Endometrial microvascular endothelial cells (primary cell): ENCODE results near the gene B4GALT1. TPM values are rescaled to one million over a fixed set of nuclear protein-coding genes. Genes with fewer than 3 reads are reported as not detected.

Experiments used
- in situ Hi-C: cut with HindIII; loops from 2 replicates; pipeline ENCODE4 v1.10.0; 2017; ENCODE audit warnings: low sequenced_read_pairs, low pct_unique_long_range_greater_than_20kb; ENCODE audit errors: inconsistent ontology term
- total RNA-seq: library from RNA; depleted of rRNA; stranded (reverse); fragments of >200 nt; gene quantifications from one replicate; pipeline ENCODE4 v1.2.3, GENCODE V29; 2015; ENCODE audit errors: inconsistent ontology term

The B4GALT1 gene
- total RNA-seq, 1 donor from 2014 or later, result 27.0 TPM

DNA sequence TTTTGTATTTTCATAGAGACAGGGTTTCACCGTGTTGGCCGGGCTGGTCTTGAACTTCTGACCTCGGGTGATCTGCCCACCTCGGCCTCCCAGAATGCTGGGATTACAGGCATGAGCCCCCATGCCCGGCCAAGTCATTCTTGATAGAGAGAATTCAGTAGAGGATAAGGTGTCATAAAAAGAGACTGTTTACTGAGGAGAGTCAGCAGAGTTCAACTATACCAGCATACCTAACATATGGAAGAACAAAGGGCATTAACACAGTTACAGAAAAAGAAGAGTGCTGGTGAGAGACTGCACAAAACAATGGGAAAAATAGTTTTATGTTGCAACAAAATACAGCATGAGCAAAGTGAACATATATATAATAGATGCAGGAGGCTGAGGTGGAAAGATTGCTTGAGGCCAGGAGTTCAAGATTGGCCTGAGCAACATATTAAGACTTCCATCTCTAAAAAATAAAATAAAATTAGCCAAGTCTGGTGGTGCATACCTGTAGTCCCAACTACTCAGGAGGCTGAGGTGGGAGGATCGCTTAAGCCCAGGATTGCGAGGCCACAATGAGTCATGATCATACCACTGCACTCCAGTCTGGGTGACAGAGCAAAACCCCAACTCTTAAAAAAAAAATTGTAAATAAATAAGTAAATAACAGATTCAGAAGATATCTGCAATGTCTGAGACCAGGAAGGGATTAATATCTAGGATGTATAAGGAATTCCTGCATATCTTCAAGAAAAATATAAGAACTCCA lies 19.5 kb downstream of the B4GALT1 start:
- in situ Hi-C loops, result no loop called here

DNA sequence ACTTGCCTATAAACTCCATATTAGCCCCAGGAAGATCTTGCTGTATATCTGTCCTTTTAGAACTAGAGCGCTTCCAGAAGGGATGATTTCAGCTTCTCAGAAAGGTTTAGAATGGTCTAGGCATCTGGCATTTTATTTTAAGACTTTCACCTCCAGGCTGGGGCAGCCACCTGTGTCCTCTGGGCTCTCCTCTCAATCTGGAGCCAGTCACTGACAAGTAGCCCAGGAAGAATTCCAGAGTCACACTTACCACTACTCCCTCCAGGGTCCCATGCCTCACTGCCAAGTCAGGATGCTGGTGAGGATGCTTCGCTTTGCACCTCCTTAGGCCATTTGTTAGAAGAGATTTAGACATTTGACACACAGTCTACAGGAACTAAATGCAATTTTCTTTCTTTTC lies 20.8 kb downstream of the B4GALT1 start:
- in situ Hi-C loops, result no loop called here

- in situ Hi-C loops, result no loop called here
Measured at GRCh38 chr9:33144551-33144950, 22.6 kb downstream of the B4GALT1 start.

DNA sequence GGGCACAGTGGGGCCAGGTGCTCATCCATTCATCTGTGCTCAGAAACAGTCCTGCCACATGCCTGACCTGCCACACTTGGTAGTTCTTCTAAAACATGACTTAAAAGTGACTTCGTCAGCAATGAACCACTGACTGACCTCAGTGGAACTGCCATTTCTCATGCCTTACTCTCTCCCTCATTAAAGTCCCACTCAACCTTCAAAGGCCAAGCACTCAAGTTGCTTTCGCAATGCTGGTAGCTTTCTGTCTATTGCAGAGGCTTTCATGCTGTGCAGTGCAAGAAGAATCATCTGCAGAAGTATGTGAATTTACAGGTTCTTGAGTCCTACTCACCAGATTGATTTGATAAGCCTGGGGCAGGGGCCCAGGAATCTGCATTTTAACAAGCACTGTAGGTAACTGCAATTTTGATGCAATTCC lies 23.9 kb downstream of the B4GALT1 start:
- in situ Hi-C loops, result no loop called here

DNA sequence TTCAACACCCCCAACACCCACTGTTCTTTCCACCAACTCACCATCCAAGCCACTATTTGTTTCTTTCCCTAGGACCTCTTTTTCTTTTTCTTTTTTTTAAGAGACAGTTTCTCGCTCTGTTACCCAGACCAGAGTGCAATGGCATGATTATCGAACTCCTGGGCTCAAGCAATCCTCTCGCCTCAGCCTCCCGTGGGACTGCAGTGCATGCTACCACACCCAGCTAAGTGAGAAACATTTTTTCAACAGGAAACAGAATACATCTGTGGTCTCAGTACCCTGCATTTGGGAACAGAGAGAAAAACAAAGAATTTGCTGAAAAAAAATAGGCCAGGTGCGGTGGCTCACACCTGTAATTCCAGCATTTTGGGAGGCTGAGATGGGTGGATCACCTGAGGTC lies 24.6 kb downstream of the B4GALT1 start:
- in situ Hi-C loops, result no loop called here

DNA sequence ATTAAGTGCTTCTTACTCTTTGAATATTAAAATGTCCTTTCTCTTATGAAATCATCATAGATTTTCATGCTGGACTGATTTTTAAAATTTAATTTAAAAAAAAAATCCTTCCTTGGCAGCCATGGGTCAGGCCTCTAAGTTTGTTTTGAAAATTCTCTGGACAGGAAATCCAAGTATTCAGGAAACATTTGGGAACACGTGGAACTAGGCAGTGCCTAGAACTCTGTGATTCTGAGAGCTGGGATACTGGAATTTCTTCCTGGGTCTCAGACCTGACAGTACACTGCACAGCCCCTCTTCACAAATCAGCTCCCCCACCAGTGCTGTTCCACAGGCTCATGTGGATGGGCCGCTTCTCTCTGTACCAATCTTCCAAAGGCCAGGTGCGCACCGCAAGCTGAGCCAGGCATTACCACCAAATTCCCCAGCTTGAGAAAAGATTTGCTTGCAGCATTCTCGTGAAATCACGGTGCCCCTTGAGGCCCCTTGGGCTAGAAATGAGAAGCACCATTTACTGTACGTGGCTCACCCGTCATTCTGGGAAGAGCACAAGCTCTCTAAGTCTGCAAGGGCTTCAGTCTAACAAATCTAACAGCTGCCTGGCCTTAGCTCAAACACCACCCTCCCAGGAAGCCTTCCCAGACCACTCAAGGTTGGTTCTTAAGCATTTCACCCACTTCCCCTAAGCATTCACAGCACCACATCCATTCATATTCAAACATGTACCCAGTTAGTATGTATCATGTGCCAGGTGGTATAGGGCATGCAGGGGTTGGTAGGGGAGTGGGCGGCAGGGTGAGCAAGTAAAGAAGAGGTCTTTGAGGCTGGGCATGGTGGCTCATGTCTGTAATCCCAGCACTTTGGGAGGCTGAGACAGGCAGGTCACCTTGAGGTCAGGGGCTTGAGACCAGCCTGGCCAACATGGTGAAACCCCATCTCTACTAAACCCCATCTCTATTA lies 26.5 kb downstream of the B4GALT1 start:
- in situ Hi-C loops, result no loop called here

GRCh38 chr9:33139421-33140228 lies 27.5 kb downstream of the B4GALT1 start:
- in situ Hi-C loops, result no loop called here

- in situ Hi-C loops, result no loop called here
Measured at GRCh38 chr9:33138768-33139167, 28.4 kb downstream of the B4GALT1 start.

GRCh38 chr9:33137781-33138264 lies 29.3 kb downstream of the B4GALT1 start:
- in situ Hi-C loops, result no loop called here

GRCh38 chr9:33136721-33137670 lies 30.1 kb downstream of the B4GALT1 start:
- in situ Hi-C loops, result no loop called here

DNA sequence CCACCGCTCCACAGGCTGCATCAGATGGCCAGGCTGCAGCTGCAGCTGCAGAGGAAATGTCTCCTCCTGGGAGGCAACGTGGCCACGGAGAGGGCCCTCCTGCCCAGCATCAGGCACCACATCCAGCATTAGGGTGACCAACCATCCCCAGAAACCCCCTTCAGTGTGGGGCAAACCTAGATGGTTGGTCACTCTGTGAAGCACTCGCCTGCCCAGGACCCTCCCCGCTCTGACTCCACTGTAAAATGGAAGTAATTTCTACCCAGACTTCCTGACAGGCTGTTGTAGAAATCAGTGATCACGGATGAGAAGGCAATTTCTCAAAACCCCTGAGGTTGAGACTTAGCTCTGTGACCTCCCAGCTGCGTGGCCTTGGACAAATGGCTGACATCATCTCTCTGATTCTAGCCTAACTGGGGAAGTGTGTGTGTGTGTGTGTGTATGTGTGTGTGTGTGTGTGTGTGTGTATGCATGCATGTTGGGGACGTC lies 31.6 kb downstream of the B4GALT1 start:
- in situ Hi-C loops, result no loop called here

- in situ Hi-C loops, result no loop called here
Measured at GRCh38 chr9:33135031-33135461, 32.1 kb downstream of the B4GALT1 start.

DNA sequence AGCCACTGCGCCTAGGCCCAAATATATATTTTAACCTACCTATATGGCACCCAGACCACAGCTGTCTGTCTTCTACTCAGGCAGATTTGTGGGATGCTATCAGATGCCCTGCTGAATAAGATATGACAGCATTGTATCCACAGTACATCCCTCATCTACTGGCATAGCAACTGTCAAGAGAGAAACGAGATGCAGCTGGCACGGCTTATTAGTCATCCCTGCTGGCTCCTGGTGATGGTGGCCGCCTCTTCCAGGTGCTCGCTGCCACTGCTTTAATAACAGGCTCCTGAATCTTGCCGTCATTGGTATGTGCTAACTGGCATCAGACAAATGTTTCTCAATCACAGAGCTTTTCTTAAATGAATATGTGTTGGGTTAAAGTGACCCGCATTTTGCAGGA lies 34.0 kb downstream of the B4GALT1 start:
- in situ Hi-C loops, result no loop called here

DNA sequence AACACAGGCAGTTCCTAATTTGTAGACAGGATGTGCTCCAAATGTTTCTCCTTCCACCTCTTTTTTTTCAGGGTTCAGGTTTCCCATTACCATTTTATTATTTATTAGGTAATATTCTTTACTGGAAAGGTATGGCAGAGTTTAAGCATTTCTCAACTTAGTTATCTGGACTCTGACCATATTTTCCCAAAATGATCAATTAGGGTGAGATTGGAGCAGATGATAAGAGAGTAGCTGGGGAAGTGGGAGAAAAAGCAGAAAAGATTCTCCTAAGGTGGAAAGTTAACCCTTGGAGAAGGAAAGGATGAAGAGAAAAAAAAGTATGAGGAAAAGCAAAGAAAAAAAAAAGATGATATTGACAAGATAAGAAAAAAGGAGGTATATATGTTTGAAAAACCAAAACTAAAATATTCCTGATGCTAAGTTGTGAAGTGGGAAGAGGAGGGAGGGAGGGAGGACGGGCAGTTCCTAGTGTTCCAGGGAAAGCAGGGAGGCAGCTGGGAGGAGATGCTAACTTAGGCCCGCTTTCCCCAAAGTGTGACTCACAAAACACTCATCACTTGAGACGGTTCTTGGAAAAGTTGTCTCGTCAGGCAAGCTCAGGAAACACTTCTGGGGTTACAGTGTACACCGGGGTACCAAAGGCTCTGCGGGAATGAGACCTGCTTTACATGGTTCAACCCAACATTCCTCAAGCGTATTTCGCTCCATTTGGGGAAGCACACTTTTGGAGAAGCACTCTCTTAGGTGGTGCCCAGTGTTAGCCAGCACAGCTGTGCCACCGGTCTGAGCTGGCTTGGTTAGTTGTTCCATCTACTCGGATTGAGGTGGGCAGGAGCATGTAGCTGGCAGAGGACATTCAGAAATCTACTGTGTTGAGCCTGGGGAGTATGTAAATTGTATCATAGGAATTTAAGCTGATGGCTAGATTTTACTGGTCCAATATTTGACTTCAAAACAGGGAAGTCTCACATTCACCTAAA lies 35.1 kb downstream of the B4GALT1 start:
- in situ Hi-C loops, result no loop called here

GRCh38 chr9:33130961-33131789 lies 36.0 kb downstream of the B4GALT1 start:
- in situ Hi-C loops, result no loop called here
